Astrocyte of the spinal cord (primary cell): ENCODE results near the gene PPM1H.

Experiments
- DNase-seq: peaks from one replicate; pipeline ENCODE4 v3.0.0; 2011; ENCODE audit warnings: low read depth, low spot score
- H3K4me3 ChIP-seq: 2 replicates; pipeline ENCODE4 v1.5.1; 2011; ENCODE audit warnings: low read depth, mild to moderate bottlenecking, low read length, moderate library complexity
- in situ Hi-C: cut with HindIII; loops from 2 replicates; pipeline ENCODE4 v1.10.0; 2017; ENCODE audit warnings: low sequenced_read_pairs
- TF ChIP-seq, protein P1 (sequence below): IDR thresholded peaks from 2 replicates; pipeline ENCODE4 v1.5.1; 2012; ENCODE audit warnings: low read depth, mild to moderate bottlenecking, low read length, inconsistent platforms

PPM1H gene

GRCh38 chr12:62646566-62646965 is 288.4 kb downstream of the PPM1H start:
- H3K4me3 ChIP-seq = no peak overlapping the region
- in situ Hi-C loops = no loop called here
- TF ChIP-seq, protein P1, sequence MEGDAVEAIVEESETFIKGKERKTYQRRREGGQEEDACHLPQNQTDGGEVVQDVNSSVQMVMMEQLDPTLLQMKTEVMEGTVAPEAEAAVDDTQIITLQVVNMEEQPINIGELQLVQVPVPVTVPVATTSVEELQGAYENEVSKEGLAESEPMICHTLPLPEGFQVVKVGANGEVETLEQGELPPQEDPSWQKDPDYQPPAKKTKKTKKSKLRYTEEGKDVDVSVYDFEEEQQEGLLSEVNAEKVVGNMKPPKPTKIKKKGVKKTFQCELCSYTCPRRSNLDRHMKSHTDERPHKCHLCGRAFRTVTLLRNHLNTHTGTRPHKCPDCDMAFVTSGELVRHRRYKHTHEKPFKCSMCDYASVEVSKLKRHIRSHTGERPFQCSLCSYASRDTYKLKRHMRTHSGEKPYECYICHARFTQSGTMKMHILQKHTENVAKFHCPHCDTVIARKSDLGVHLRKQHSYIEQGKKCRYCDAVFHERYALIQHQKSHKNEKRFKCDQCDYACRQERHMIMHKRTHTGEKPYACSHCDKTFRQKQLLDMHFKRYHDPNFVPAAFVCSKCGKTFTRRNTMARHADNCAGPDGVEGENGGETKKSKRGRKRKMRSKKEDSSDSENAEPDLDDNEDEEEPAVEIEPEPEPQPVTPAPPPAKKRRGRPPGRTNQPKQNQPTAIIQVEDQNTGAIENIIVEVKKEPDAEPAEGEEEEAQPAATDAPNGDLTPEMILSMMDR = no peak
- no peak for DNase-seq

GRCh38 chr12:62643486-62643885 is 291.5 kb downstream of the PPM1H start:
- DNase-seq = no peak
- TF ChIP-seq, protein P1 = no peak
- H3K4me3 ChIP-seq = no peak overlapping the region
- in situ Hi-C loops = no loop called here

DNA sequence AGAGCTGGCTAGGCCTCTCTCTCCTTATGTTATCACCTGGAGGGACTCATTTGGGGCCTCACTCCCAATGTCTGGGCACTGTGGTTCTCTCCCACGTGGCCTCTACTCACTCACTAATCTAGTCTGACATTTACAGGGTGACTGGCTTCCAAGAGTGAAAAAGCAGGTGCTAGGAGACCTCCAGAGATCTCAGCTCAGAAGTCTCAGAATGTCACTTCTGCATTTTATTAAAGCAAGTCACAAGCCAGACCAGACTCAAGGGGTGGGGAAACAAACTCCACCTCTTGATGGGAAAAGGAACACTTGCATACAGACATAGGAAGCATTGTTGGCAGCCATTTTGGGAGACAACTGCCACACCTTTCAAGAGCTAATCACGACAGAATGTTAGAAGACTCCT is 292.5 kb downstream of the PPM1H start:
- no peak for DNase-seq
- H3K4me3 ChIP-seq = no peak overlapping the region
- in situ Hi-C loops = no loop called here
- TF ChIP-seq, protein P1 = no peak

- peak; percentile 56 for DNase-seq
- no peak overlapping the region for H3K4me3 ChIP-seq
- in situ Hi-C loops = no loop called here
- TF ChIP-seq, protein P1 = no peak
Observed at GRCh38 chr12:62640910-62641448, 294.0 kb downstream of the PPM1H start.

DNA sequence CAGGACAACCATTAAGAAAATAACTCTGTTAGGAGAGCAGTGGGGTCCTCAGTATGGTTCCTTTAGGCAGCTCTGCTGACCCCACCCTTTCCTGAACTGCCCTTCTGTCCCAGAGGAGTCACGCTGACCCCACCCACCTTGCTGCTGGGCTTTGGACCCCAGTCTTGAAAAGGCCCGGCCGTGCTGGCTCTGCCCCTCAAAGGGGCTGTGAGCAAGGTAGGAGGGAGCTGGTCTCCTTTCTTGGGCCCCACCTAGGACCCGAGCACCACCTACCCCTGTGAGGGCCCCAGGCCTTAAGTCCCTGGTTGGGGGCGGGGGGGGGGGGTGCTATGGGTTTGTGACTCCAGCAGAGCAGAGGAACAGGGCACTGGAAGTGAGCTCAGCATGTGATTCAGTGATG is 297.3 kb downstream of the PPM1H start:
- H3K4me3 ChIP-seq = no peak overlapping the region
- no peak for DNase-seq
- in situ Hi-C loops = no loop called here
- TF ChIP-seq, protein P1 = no peak

DNA sequence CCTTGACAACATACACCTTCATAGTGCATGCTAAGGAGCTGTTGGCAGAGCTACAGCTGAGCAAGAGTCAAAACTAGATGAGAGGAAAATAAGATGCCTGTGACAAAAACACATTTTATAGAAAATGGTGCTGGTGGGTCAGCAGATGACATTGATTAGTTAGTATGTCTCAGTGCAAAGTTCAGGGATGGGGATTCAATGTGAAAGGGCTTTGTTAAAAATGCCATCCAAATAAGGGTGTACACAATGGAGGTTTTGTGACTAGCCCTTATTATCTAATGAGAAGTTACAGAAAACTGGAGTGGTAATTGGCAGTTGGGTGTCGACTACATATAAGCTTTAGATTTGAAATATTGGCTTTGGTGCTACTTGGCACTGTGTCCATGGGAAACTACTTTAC is 299.3 kb downstream of the PPM1H start:
- in situ Hi-C loops = no loop called here
- DNase-seq = no peak
- no peak overlapping the region for H3K4me3 ChIP-seq
- TF ChIP-seq, protein P1 = no peak
